Measurements from ENCODE around the gene LSS.

The LSS gene

DNA sequence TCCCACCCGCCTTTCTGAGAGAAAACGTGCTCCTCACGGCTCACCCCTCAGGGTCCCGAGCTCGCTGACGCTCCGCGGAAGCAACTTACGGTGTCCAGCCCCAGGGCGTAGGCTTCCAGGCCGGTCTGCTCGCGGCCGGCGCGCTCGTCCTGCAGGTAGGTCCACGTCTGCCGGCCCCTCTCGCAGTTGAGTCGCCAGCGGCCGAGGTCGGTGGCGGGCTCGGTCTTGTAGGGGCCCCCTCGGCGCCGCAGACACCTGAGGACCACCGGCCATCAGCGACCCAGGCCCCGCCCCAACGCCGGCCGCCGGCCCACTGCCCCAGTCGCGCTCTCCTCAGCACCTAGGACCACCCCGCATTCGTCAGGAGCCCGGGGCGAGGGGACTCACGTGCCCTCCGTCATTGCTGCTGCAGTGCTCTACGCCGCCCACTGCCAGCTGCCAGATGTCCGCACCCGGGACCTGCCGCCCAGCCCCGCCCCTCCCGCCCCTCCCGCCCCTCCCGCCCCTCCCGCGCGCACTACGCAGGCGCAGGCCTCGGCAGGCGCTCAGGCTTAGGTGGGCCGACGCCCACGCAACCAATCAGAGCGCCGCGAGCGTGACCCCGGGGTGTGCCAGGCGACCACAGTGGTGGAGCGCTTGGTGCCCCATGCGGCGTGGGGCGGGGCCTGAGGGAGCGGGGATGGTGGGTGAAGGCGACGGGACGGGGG is at the start of gene LSS:
LSS (minus strand) TSS at position 430 of the 707 bp plus-strand sequence; CDS start at position 401, 29 bp downstream.
- DNase-seq = peak; percentile 98

DNA sequence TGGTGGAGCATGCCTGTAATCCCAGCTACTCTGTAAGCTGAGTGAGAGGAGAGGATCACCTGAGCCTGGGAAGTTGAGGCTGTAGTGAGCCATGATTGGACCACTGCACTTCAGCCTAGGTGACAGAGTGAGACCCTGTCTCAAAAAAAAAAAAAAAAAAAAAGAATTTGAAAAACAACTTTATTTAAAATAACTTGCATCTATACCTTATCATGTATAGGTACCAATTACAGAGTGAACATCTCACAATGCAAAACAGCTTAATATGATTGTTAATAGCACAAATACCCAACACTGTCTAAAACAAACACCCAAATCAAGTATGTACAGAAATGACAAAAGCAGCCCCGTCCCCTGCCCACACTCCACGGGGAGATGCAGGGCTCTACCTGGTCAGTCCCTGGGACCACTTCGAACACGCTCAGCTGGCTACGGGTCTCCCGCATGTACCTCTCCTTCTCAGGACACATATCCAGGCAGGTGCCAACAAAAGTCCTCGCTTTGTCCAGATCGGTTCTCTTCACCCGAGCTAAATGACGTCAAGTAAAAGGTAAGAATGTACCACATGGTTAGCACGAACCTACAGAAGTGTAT is 46.3 kb upstream of the LSS start:
- DNase-seq = no peak

DNA sequence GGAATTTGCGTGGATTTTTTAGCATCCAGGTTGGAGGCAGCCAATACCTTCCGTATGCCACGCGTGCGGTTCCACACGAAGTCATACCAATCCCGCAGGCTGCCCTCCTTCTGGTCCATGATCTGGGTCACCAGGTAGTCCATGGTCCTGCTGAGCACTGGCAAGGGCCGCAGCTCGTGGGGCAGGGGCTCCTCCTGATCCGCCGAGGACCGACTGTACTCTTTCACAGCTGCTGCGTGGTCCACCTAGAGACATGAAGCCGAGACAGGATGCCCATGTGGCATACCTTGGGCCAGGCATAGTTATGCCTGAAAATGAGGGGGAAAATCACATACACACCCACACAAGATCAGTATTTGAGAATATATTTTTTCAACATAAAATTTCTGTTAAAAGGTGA is 44.8 kb upstream of the LSS start:
- no peak for DNase-seq

DNA sequence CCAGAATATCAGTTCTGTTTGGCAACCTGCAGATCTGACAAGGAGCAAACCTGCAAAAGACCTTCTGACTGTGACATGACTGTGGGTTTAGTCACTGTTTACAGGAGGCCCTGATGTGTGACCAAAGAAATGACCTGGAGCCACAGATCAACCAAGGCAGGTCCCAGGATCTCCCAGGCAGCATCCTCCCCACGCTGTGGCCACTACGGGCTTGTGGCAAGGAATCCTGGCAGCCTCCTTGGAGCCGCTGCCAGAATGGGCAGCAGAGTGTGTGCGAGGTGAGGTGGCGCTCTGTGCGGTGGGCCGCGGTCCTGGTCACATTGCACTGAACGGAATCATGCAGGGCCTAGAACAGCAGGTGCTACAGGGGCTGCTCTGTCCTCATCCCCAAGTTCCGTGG is 40.9 kb upstream of the LSS start:
- no peak for DNase-seq

DNA sequence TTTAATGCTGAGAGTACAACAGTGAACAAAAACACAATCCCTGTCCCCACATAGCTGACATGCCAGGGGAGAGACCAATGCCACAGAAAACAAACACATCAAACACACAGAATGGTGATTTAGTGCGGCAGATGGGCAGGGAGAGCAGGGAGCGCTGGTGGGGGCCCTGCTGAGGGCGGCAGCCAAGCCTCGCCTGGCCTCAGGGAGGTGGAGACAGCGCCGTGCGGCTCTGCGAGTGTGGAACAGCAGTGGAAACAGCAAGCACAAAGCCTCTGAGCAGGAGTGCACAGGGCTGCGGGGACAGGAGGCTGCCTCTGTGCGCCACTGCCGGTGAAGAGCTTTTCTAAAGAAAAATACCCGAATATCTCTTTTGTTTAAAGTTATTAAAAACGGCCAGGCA is 39.8 kb upstream of the LSS start:
- DNase-seq = no peak

DNA sequence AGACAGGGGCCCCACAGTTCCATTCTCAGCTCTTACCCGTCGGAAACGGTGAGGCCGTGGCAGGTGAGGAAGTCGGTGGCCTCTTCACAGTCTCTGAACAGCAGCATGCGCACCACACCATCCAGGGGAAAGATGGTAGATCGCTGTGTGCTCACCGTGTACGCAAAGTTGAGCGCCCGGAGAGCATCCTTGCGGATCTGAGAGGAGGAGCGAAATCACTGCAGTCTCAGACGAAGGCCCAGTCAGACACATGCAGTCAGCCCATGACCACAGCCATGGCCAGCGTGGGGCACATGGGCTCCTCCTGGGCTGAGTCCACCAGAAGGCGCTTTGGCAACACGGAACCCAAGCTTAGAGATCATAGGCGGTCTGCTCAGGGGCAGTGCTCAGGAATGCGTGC is 38.4 kb upstream of the LSS start:
- no peak for DNase-seq

DNA sequence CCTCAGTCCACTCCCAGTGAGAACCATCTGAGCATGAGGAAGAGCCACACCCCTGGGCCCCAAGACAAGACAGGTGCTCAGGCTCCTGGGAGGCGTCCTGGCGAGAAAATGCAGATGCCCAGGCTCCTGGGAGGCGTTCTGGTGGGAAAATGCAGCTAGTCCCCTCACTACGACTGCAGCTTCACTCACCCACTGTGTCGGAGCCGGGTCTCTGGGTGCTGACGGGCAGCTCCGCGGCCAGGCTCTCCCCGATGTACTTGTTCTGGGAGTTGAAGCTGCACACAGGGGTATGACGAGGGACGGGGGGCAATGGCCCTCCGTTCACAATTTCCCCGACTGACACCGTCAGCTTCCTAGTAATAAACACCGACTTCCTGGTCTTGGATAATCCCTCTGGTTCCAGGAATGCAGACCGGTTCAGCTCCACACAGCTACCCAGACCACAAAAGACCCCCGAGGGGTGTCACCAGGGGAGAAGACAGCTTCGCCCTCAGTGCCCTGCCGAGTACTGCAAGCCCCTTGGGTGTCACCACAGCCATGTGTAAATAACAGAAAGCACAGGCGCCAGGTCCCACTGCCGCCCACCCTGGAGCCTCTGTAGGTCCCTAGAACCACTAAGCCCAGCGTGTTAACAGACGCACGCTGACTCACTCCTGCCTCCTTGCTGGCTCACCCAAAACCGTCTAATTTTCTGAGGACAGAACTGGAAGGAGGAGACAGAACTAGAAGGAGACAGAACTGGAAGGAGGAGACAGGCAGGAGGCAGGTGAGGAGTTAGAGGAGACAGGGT is 37.4 kb upstream of the LSS start:
- DNase-seq = no peak

DNA sequence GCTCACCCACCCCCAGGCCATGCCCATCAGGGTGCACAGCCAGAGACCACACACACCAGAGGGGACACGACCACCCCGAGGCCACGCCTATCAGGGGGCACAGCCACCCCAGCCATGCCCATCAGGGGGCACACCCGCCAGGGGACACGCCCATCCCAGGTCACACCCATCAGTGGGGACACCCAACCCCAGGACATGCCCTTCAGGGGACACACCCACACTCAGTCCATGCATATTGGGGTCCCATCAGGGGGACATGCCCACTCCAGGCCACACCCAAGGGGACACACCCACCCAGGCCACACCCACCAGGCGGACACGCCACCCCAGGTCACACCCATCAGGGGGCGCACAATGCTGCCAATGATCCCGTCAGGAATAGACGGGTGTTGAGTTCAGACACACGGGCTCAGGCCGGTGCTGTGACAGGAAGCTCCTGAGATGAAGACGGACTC is 36.1 kb upstream of the LSS start:
- no peak for DNase-seq

DNA sequence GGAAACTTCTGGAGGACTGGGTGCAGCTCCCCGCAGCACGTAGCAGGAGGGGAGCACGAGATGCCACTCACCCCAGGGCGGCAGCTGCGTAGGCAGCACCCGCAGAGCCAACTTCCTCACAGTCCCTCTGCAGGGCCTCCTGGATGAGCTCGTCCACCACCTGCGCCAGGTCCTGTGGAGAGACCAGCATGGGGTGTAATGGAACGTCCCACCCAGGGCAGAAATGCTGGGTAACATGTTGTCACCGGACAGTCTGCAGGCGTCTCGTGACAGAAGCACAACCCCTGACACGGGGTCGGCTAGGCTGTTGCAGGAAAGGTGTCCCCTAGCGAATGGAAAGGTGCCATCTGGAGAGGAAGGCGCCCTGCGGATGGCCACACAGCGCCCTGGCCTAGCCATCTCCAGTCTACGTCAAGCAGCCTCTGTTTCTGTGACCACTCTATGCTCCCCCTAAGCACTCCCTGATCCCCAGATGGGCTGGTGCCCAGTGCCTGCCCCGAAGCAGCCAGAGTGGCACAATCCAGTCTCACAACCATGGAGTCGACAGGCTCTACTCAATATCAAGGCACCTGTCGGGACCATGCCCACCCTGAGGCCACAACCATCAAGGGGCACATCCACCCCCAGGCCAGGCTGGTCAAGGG is 35.6 kb upstream of the LSS start:
- DNase-seq = no peak

DNA sequence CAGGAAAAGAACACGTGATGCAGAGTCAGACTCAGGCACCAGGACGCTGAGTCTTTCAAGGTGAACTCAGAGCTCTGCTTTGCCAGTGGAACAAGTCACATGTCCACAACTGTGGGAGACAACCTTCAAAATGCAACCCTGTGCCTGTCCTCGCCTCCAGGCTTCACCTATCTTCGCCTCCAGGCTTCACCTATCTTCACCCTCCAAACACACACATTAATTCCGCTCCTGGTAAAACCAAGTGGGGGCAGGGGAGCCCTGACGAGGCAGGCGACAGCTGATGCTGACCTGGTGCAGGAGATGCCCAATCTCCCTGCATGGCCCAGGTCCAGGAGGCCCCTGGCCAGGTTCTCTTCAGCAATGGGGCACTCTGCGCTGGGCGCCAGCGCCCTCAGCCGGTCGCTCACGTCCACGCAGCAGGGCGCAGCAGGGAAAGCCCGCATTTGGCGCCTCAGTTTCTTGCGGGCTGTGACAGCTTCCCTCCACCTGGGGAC is 28.0 kb upstream of the LSS start:
- no peak for DNase-seq

DNA sequence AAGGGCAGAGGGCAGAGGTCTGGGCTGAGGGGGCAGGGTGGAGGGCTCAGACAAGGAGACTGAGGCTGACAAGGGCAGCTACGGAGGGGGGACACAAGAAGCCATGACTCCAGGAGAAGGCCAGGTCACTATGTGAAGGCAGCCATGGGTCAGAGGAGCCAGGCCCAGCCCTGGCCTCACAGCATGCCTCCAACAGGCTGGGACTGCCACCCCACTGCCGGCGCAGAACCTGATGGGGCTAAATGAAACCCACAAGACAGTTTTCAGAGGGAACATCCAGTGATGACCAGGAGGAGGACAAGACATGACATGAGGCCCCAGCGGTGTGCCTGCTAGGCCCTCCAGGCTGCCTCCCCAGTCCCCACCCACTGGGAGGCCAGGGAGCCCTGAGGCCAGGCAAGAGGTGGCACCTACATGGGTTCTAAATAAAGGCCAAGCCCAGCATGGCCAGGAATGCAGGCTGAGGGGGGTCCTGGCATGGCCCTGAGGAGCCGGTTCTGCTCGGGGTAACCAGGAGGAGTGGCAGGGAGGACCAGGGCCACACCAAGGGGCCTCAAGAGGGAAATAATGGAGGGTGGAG is 27.3 kb upstream of the LSS start:
- no peak for DNase-seq

DNA sequence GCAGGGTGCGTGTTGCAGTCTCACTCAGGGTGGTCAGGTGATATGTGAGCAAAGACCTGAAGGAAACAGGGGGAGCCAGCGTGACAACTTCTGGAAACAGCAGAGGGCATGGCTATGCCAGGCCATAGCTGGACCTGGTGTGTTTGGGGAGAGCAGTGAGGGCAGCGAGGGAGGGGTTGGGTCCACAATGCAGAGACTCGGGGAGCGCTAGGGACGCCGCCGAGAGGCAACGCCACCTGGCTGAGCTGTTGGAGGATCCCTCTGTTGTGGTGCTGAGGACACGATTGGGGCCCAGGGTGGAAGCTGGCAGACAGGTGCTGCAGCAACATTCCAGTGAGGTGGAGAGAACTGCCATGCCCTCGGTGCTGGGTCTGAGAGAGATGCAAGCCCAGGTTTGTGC is 26.6 kb upstream of the LSS start:
- DNase-seq = no peak

DNA sequence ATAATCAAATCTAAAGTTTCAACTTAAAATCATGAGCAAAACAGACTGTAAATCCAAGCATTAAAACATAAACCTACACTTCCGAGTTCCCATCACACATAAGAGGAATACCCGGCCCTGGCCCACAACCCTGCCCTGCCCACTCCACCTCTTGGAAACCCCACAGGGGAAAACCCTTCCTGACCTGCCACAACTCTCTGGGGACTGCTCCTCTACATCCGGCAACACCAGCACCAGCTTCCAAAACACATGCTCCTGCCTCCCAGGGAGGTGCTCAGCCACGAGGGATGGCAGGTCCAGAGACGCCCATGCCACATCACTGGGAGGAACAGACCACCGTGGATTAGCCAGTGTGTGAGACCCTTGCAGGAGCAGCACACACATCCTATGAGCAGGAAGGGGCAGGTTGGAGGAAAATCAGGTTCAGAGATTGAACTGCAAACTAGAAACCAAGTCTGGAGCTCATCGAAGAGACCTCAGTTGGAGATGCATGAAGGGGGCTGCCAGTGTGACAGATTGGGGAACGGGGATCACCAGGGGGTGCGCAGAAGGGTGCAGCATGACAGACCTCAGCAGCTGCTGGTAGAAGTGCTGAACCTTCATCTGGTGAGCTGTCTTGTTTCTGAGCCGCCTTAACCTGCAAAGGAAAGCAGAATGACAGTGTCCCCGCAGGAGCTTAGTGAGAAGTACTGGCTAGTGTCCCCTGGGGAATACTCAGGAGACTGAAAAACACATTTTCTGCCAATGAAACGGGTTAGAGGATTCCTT is 25.8 kb upstream of the LSS start:
- DNase-seq = no peak

DNA sequence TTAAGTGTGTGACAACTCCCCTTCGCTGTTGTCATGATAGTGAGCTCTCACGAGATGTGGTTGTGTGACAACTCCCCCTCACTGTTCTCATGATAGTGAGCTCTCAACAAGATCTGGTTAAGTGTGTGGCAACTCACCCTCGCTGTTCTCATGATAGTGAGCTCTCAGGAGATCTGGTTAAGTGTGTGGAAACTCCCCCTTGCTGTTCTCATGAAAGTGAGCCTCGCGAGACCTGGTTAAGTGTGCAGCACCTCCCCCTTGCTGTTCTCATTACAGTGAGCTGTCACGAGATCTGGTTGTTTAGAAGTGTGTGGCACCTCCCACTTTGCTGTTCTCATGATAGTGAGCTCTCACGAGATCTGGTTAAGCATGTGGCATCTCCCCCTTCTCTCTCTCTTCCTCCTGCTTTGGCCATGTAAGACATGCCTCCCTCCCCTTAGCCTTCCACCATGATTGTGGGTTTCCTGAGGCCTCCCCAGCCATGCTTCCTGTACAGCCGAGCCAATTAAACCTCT is 25.1 kb upstream of the LSS start:
- DNase-seq = no peak

DNA sequence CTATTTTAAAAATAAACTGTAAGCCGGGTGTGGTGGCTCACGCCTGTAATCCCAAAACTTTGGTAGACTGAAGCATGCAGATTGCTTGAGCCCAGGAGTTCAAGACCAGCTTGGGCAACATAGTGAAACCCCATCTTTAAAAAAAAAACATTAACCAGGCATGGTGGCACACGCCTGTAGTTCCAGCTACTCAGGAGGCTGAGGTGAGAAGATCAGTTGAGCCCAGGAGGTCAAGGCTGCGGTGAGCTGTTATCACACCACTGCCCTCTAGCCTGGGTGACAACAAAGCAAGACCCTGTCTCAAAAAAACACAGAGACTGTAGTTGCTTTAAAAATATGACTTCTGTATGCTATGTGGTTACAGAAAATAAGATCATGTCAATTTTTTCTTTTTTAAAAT is 24.3 kb upstream of the LSS start:
- DNase-seq = no peak

DNA sequence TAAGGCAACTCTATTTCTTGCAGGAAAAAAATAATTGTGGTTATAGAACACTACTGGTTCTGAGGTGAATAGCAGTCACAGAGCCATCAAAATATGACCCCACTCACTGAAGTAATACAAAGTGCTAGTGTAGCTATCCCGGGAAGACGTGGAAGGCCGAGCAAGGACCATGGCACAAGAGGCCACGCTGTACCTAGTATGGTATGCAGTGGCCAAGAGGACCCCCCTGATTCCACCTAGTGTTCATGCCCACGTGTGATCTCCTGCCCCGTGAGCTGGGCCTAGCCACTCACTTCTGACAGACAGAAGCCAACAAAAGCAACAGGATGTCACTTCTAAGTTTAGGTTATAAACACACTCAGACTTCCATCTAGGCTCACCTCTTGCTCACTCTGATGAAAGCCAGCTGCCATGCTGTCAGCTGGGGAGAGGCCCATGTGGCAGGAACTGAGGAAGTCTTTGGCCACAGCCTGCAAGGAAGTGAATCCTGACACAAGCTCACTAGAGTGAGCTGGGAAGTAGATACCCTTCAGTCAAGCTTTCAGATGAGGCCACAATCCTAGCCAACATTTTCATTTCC is 21.7 kb upstream of the LSS start:
- DNase-seq = no peak

DNA sequence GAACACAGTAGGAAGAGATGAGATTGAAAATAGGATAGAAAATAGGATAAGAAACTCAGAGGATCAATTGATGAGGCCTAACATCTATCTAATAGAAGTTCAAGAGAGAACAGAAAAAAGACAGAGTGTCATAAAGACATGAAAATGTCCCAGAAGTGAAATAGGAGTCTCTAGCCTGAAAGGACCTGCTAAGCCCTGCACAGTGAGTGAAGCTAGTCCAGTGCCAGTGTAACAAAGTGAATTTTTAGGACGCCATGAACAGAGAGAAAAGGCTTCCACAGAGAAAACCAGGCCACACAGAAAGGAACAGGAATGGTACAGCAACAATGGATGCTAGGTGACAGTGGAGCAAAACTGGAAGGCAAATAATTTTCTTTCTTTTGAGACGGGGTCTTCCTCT is 20.3 kb upstream of the LSS start:
- no peak for DNase-seq

DNA sequence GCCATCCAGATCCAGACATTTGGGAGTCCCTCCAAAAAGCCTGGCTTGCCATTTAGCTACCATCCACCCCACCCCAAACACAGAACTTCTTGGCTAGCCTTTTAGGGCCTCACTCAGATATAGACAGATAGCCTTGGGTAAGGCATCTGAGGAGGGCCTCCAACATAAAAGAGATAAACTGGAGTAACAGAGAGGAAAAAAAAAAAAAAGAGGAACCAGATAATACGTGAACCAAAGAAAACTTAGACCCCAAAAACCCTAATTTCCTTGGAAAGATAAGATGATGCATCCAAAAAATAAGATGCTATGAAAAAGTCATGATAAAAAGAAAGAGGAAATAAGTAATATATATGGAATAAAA is 19.8 kb upstream of the LSS start:
- no peak for DNase-seq

DNA sequence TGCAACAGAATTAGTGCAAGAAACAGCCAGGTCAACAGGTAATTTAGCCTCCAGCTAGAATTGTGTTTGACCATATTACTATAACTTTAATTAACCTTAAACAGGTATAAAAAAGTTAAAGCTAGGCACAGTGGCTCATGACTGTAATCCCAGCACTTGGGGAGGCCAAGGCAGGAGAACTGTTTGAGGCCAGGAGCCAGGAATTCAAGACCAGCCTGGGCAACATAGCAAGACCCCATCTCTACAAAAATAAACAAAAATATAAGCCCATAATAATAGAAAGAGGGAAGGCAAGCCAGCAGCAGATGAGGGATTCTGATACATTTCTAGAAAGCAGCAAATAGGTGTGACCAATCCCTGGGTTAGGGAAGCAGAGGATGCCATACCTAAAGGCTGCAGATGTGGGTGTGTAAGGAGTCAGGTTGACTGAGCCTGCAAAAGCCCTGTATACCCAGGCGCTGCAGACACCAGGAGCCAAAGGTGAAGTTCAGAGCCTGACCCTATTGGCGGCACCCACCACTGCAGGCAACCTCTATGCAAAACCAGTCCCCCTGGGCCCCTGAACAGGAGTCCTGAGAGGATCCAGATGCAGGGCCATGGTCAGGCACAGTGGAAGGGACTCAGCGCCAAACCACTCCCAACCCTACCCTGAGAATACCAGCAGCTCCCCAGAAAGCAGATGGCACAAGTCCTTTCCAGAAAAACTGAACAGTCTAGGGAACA is 19.3 kb upstream of the LSS start:
- no peak for DNase-seq

DNA sequence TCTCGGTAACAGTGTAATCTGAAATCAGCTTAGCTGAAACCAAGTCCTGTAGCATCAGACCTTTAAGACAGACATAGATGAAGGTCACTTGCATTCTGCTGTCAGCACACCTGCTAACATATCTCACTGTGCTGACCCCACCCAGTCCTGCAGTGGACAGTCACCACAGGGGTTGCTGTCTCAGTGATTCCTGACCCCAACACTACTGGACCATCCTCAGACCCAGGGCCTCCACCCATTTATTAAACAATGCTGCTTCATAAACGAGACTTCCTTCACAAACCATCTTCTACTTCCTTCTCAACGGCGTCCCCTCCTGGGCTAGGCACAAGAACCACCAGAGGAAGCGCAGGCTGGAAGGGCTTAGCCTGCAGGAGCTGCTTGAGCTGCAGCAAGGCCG is 17.8 kb upstream of the LSS start:
- no peak for DNase-seq
